IMR-90 (cell line): ENCODE results near the gene GRK5.

Experiments used
- CEBPB ChIP-seq: IDR thresholded peaks from 2 replicates; pipeline ENCODE4 v1.6.1; 2012; ENCODE audit warnings: low read depth, low read length, improper control_type of control experiment
- CHD1 ChIP-seq: IDR thresholded peaks from 2 replicates; pipeline ENCODE4 v1.6.1; 2012; ENCODE audit warnings: low read depth, low read length, improper control_type of control experiment
- CTCF ChIP-seq: conservative IDR thresholded peaks from 2 replicates; pipeline ENCODE4 v1.5.1; 2012; ENCODE audit warnings: mild to moderate bottlenecking, low read depth, low read length, improper control_type of control experiment
- ELK1 ChIP-seq: fragments of 150-350 bp; IDR thresholded peaks from 2 replicates; pipeline ENCODE4 v1.6.1; 2016; ENCODE audit warnings: low read depth, mild to moderate bottlenecking, low read length, moderate library complexity, borderline replicate concordance
- MAZ ChIP-seq: IDR thresholded peaks from 2 replicates; pipeline ENCODE4 v1.6.1; 2012; ENCODE audit warnings: low read depth, mild to moderate bottlenecking, low read length, improper control_type of control experiment, moderate library complexity, borderline replicate concordance
- MXI1 ChIP-seq: IDR thresholded peaks from 2 replicates; pipeline ENCODE4 v1.6.1; 2012; ENCODE audit warnings: low read depth, mild to moderate bottlenecking, low read length, moderate library complexity, borderline replicate concordance
- NFE2L2 ChIP-seq: fragments of 150-350 bp; IDR thresholded peaks from 2 replicates; pipeline ENCODE4 v1.6.1; 2016; ENCODE audit warnings: low read depth, mild to moderate bottlenecking, low read length
- POLR2A ChIP-seq: IDR thresholded peaks from 2 replicates; pipeline ENCODE4 v1.6.1; 2012; ENCODE audit warnings: mild to moderate bottlenecking, low read depth, low read length
- RAD21 ChIP-seq: IDR thresholded peaks from 2 replicates; pipeline ENCODE4 v1.6.1; 2012; ENCODE audit warnings: low read length, improper control_type of control experiment
- RCOR1 ChIP-seq: IDR thresholded peaks from 2 replicates; pipeline ENCODE4 v1.6.1; 2012; ENCODE audit warnings: mild to moderate bottlenecking, low read length, improper control_type of control experiment; ENCODE audit not compliant: insufficient replicate concordance
- RFX5 ChIP-seq: IDR thresholded peaks from 2 replicates; pipeline ENCODE4 v1.8.0; 2012; ENCODE audit warnings: low read depth, mild to moderate bottlenecking, low read length, moderate library complexity

- TF ChIP-seq CTCF: no peak
- no peak for TF ChIP-seq POLR2A
- no peak for TF ChIP-seq RFX5
- no peak for TF ChIP-seq ELK1
- no peak for TF ChIP-seq MAZ
- TF ChIP-seq RCOR1: no peak
- TF ChIP-seq CEBPB: no peak
- no peak for TF ChIP-seq RAD21
- TF ChIP-seq CHD1: no peak
- TF ChIP-seq MXI1: no peak
- TF ChIP-seq NFE2L2: no peak
These were observed 143.8 kb downstream of the GRK5 start for GRCh38 chr10:119351189-119351588.
